Measurements from ENCODE around the gene RPS24. TPM values are rescaled to one million over a fixed set of nuclear protein-coding genes. Genes with fewer than 3 reads are reported as not detected.
A peak's percentile ranks its signal among the peaks of the same experiment; 100 is the strongest.

RPS24 gene
- total and polyA plus RNA-seq, 7 experiments from 2014 or later: 1,173 to 2,466 (median 1,582) TPM

DNA sequence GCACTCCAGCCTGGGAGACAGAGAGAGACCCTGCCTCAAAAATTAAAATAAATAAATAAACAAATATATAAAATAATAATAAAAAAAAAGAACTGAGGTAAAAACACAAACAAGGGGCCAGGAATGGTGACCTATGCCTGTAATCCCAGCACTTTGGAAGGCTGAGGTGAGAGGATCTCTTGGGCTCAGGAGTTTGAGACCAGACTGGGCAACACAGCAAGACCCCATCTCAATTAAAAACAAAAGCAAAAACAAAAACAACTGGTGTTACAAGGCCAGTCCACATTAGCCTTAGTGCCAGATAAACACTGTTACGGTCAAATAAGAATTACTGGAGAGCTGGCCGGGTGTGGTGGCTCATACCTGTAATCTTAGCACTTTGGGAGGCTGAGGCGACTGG lies 9.9 kb upstream of the RPS24 start:
- intact Hi-C loops (cut with micrococcal nuclease): no loop called here
- POLR2A ChIA-PET: no interaction called here
- Histone ChIP-seq H3K27ac (ENCODE audit: low read depth, low read length) (no peak overlapping the region), H3K4me3 (ENCODE audit: low read length) (no peak overlapping the region), H3K27me3 (ENCODE audit: control insufficient read depth in 2 of 2, insufficient read depth in 2 of 2, low read length in 2 of 2) (no peaks in the 10 kb centered on the region), H3K9me3 (ENCODE audit: control insufficient read depth in 2 of 3, low read length in 3 of 3) (no peaks in the 10 kb centered on the region), H3K36me3 (ENCODE audit: control insufficient read depth in 2 of 3, insufficient read depth in 3 of 3, low read length in 3 of 3) (peaks cover 14 to 75% (median 27%) of the 10 kb centered on the region in 3 experiments), H3K4me1 (ENCODE audit: control insufficient read depth in 2 of 2, insufficient read depth in 2 of 2, low read length in 2 of 2) (peaks cover 7 to 12% of the 10 kb centered on the region in 2 donors)
- ATAC-seq: no peak
- no peak for DNase-seq
- Mint-ChIP-seq H3K27ac (no peak overlapping the region), H3K4me1 (peaks cover 13 to 26% (median 20%) of the 10 kb centered on the region in 7 donors), H3K36me3 (peaks cover 22 to 51% (median 35%) of the 10 kb centered on the region in 5 donors), H3K4me3 (no peak overlapping the region), H3K9me3 (no peaks in the 10 kb centered on the region), H3K27me3 (no peaks in the 10 kb centered on the region)
- CTCF ChIA-PET: no interaction called here

DNA sequence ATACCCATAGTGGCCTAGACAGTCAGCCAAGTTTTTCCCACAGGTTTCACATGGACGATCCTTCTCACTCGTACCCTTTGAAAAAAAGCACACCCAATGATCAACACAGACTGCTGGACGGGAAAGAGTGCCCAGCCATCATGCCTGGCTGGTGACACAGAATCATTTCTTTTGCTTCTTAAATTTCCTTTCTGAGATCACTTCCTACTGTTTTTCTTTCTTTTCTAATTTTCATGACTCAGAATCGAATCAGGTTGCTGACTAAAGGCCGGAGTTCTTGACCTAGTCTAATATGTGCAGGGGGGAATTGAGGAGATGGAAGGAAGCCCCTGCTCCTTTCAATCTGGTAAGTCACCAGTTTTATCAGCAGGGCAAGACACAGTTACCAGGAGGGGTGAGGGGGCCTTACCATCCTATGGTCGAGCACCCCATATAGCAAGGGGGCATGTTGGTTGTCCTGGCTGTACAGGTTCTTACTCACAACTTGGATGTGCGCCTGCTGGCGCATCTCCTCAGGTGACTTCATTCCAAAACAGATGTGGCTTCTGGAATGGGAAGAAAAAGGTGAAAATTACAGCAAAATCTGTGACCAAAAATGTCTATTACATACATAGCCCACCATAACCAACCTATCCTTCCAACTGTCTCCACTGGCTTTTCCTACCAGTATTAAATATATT lies 7.8 kb upstream of the RPS24 start:
- ATAC-seq: no peak
- Histone ChIP-seq H3K27me3 (ENCODE audit: control insufficient read depth in 2 of 2, insufficient read depth in 2 of 2, low read length in 2 of 2) (no peaks in the 10 kb centered on the region), H3K27ac (ENCODE audit: low read depth, low read length) (no peak overlapping the region), H3K36me3 (ENCODE audit: control insufficient read depth in 2 of 3, insufficient read depth in 3 of 3, low read length in 3 of 3) (peaks cover 7 to 60% (median 26%) of the 10 kb centered on the region in 3 experiments), H3K4me3 (ENCODE audit: low read length) (no peak overlapping the region), H3K4me1 (ENCODE audit: control insufficient read depth in 2 of 2, insufficient read depth in 2 of 2, low read length in 2 of 2) (peaks cover 9 to 17% of the 10 kb centered on the region in 2 donors), H3K9me3 (ENCODE audit: control insufficient read depth in 2 of 3, low read length in 3 of 3) (no peaks in the 10 kb centered on the region)
- CTCF ChIA-PET: no interaction called here
- DNase-seq: no peak
- Mint-ChIP-seq H3K4me1 (peaks cover 17 to 39% (median 31%) of the 10 kb centered on the region in 7 donors), H3K4me3 (no peak overlapping the region), H3K27ac (no peak overlapping the region), H3K9me3 (peaks cover 0 to 5% (median 0%) of the 10 kb centered on the region in 11 donors), H3K27me3 (no peaks in the 10 kb centered on the region), H3K36me3 (peaks cover 22 to 42% (median 33%) of the 10 kb centered on the region in 5 donors)
- intact Hi-C loops (cut with micrococcal nuclease): no loop called here
- POLR2A ChIA-PET: no interaction called here

GRCh38 chr10:78028438-78029268 lies 5.0 kb upstream of the RPS24 start:
- H3K4me1 Mint-ChIP-seq: peaks cover 17 to 44% (median 31%) of the 10 kb centered on the region in 7 donors
- intact Hi-C loops (cut with micrococcal nuclease): loop anchor here (1.0 to 2.0 kb wide), 6 partner anchors 182 to 1417 kb away; partner anchors contain the start of genes ZCCHC24 (in 1 of the 2) and ZMIZ1 (in 1 of the 2)

GRCh38 chr10:78029269-78030226 lies 4.1 kb upstream of the RPS24 start, which contains the start of gene POLR3A:
TSS of gene POLR3A (minus strand) at chr10:78029515. CDS start at chr10:78029407, 108 bp downstream.
- Mint-ChIP-seq H3K4me1 (peaks cover 22 to 50% (median 37%) of the 10 kb centered on the region in 7 donors), H3K27ac (peak within 1 kb of the TSS; percentile 88 to 99 (median 95)), H3K36me3 (peaks cover 11 to 20% (median 16%) of the 10 kb centered on the region in 5 donors), H3K9me3 (peaks cover 0 to 5% (median 0%) of the 10 kb centered on the region in 11 donors), H3K4me3 (peak within 1 kb of the TSS; percentile 92 to 100 (median 99)), H3K27me3 (no peaks in the 10 kb centered on the region)
- intact Hi-C loops (cut with micrococcal nuclease): loop anchor here (1.0 to 5.0 kb wide), 10 partner anchors 183 to 1418 kb away; partner anchors contain the start of genes ZCCHC24 (in 2 of the 2) and ZMIZ1 (in 2 of the 2)
- Histone ChIP-seq H3K4me3 (ENCODE audit: low read length) (peak within 1 kb of the TSS; percentile 99), H3K36me3 (ENCODE audit: control insufficient read depth in 2 of 3, insufficient read depth in 3 of 3, low read length in 3 of 3) (peaks cover 0 to 23% (median 9%) of the 10 kb centered on the region in 3 experiments), H3K27ac (ENCODE audit: low read depth, low read length) (peak within 1 kb of the TSS; percentile 89), H3K9me3 (ENCODE audit: control insufficient read depth in 2 of 3, low read length in 3 of 3) (no peaks in the 10 kb centered on the region), H3K4me1 (ENCODE audit: control insufficient read depth in 2 of 2, insufficient read depth in 2 of 2, low read length in 2 of 2) (peaks cover 12 to 19% of the 10 kb centered on the region in 2 donors), H3K27me3 (ENCODE audit: control insufficient read depth in 2 of 2, insufficient read depth in 2 of 2, low read length in 2 of 2) (no peaks in the 10 kb centered on the region)
- peak; percentile 79 to 94 (median 90) for DNase-seq
- POLR2A ChIA-PET: interaction anchor here (0.7 kb wide), 2 partner anchors 628 to 1316 kb away, joined by 4 read pairs; no protein-coding TSS in a partner anchor
- CTCF ChIA-PET: interaction anchor here (0.5 to 1.0 kb wide), 2 partner anchors 11 to 1293 kb away, joined by 3 to 7 read pairs; no protein-coding TSS in a partner anchor
- ATAC-seq: peak; percentile 77

More at GRCh38 chr10:78028438-78029268, 5.0 kb upstream of the RPS24 start:
- H3K9me3 Mint-ChIP-seq: peaks cover 0 to 5% (median 0%) of the 10 kb centered on the region in 11 donors
- ATAC-seq (no peak), DNase-seq (peak in 6 of 9 donors; percentile 10 to 27 (median 13))
- H3K9me3 ChIP-seq (ENCODE audit: control insufficient read depth in 2 of 3, low read length in 3 of 3): no peaks in the 10 kb centered on the region
- CTCF ChIA-PET: no interaction called here
- H3K36me3 Mint-ChIP-seq: peaks cover 13 to 25% (median 20%) of the 10 kb centered on the region in 5 donors
- H3K36me3 ChIP-seq (ENCODE audit: control insufficient read depth in 2 of 3, insufficient read depth in 3 of 3, low read length in 3 of 3): peaks cover 0 to 32% (median 9%) of the 10 kb centered on the region in 3 experiments
- peaks cover 9 to 17% of the 10 kb centered on the region in 2 donors for H3K4me1 ChIP-seq (ENCODE audit: control insufficient read depth in 2 of 2, insufficient read depth in 2 of 2, low read length in 2 of 2)
- peak overlapping the region; percentile 92 to 100 (median 99) for H3K4me3 Mint-ChIP-seq
- no peaks in the 10 kb centered on the region for H3K27me3 Mint-ChIP-seq
- H3K27ac Mint-ChIP-seq: peak overlapping the region; percentile 88 to 99 (median 95)
- peak overlapping the region; percentile 99 for H3K4me3 ChIP-seq (ENCODE audit: low read length)
- peak overlapping the region; percentile 89 for H3K27ac ChIP-seq (ENCODE audit: low read depth, low read length)
- POLR2A ChIA-PET: interaction anchor here (1.1 kb wide), 1 partner anchor 10 kb away, joined by 3 read pairs; no protein-coding TSS in a partner anchor
- H3K27me3 ChIP-seq (ENCODE audit: control insufficient read depth in 2 of 2, insufficient read depth in 2 of 2, low read length in 2 of 2): no peaks in the 10 kb centered on the region

DNA sequence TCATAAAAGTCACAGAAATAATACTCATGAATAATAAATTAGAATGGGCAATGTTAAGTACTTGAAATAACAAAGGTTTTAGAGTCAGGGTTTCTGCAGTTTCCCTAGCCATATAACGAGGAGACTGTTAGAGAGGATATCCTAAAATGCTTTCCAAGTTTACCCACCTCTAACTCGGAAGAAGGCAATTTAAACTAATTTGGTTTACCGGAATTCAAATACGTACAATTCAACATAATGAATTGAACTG lies 351 bp upstream of the RPS24 start:
- Mint-ChIP-seq H3K9me3 (peaks cover 0 to 5% (median 0%) of the 10 kb centered on the region in 11 donors), H3K27ac (peak overlapping the region in 8 of 9 donors; percentile 86 to 96 (median 90)), H3K36me3 (peaks cover 14 to 37% (median 21%) of the 10 kb centered on the region in 5 donors), H3K4me1 (peaks cover 18 to 64% (median 53%) of the 10 kb centered on the region in 7 donors), H3K27me3 (no peaks in the 10 kb centered on the region), H3K4me3 (peak overlapping the region; percentile 82 to 96 (median 93))
- Histone ChIP-seq H3K27me3 (ENCODE audit: control insufficient read depth in 2 of 2, insufficient read depth in 2 of 2, low read length in 2 of 2) (no peaks in the 10 kb centered on the region), H3K9me3 (ENCODE audit: control insufficient read depth in 2 of 3, low read length in 3 of 3) (no peaks in the 10 kb centered on the region), H3K27ac (ENCODE audit: low read depth, low read length) (peak overlapping the region; percentile 63), H3K4me3 (ENCODE audit: low read length) (peak overlapping the region; percentile 87), H3K36me3 (ENCODE audit: control insufficient read depth in 2 of 3, insufficient read depth in 3 of 3, low read length in 3 of 3) (peaks cover 15 to 36% (median 20%) of the 10 kb centered on the region in 3 experiments), H3K4me1 (ENCODE audit: control insufficient read depth in 2 of 2, insufficient read depth in 2 of 2, low read length in 2 of 2) (peaks cover 40% of the 10 kb centered on the region in 2 donors)
- CTCF ChIA-PET: no interaction called here
- no peak for DNase-seq
- ATAC-seq: no peak
- POLR2A ChIA-PET: interaction anchor here (1.5 kb wide), 1 partner anchor 1297 kb away, joined by 3 read pairs; no protein-coding TSS in a partner anchor
- intact Hi-C loops (cut with micrococcal nuclease): loop anchor here (1.0 to 5.0 kb wide), 11 partner anchors 270 to 1414 kb away; partner anchors contain the start of genes ZCCHC24 (in 2 of the 2), ZMIZ1 (in 2 of the 2) and PPIF (in 1 of the 2)
